Placental epithelial cell (primary cell): ENCODE data around the gene PIWIL4. TPM values are rescaled to one million over a fixed set of nuclear protein-coding genes. Genes with fewer than 3 reads are reported as not detected.

Experiments
- total RNA-seq: library from RNA; depleted of rRNA; stranded (reverse); fragments of >200 nt; gene quantifications from 2 replicates; pipeline ENCODE4 v1.2.3, GENCODE V29; 2012

The PIWIL4 gene
- total RNA-seq = 2.3 and 10.6 TPM in 2 replicates

GRCh38 chr11:94567181-94567670 lies at the start of gene PIWIL4:
Gene PIWIL4, plus strand, starts transcription at chr11:94567368. Its CDS starts 151 bp downstream, at chr11:94567519.

DNA sequence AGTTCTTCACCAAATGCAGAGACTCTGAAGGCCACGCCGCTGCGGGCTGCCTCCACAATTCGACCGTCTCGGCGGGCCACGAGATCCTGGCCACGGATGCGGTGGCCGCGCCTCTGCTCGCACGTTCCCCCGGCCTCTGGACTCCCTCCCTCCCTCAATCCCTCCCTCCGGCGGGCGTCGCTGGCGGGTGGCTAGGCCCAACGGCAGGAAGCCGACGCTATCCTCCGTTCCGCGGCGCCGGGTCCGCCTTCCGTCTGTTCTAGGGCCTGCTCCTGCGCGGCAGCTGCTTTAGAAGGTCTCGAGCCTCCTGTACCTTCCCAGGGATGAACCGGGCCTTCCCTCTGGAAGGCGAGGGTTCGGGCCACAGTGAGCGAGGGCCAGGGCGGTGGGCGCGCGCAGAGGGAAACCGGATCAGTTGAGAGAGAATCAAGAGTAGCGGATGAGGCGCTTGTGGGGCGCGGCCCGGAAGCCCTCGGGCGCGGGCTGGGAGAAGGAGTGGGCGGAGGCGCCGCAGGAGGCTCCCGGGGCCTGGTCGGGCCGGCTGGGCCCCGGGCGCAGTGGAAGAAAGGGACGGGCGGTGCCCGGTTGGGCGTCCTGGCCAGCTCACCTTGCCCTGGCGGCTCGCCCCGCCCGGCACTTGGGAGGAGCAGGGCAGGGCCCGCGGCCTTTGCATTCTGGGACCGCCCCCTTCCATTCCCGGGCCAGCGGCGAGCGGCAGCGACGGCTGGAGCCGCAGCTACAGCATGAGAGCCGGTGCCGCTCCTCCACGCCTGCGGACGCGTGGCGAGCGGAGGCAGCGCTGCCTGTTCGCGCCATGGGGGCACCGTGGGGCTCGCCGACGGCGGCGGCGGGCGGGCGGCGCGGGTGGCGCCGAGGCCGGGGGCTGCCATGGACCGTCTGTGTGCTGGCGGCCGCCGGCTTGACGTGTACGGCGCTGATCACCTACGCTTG lies 23.2 kb upstream of the PIWIL4 start, which contains the start of gene FUT4:
Gene FUT4 (plus strand): TSS at position 227 of the 951 bp plus-strand sequence. CDS start 213 bp downstream, at position 440.

Other genes with a start within 250 kb of the PIWIL4 start
- gene GPR83, start 165.9 kb upstream of the PIWIL4 start, total RNA-seq = under 0.01 TPM in 1 of 2 replicates, not detected in the other
- gene MRE11, start 73.5 kb upstream of the PIWIL4 start, total RNA-seq = 9.3 and 11.4 TPM in 2 replicates
- gene ANKRD49, start 73.4 kb upstream of the PIWIL4 start, total RNA-seq = 14.5 and 16.5 TPM in 2 replicates
- gene C11orf97, start 54.9 kb upstream of the PIWIL4 start, total RNA-seq = not detected in 2 replicates
- 14.1 and 14.5 TPM in 2 replicates for gene FUT4, start 23.4 kb upstream of the PIWIL4 start, total RNA-seq
- gene AMOTL1, start 201.0 kb downstream of the PIWIL4 start, total RNA-seq = 145 and 237 TPM in 2 replicates